ENCODE results near the gene RPS6KB2.

- TF ChIP-seq ELF4 (IDR thresholded peaks at IDR 0.05) (no peak), BHLHE40 (IDR thresholded peaks at IDR 0.05; ENCODE audit: borderline replicate concordance) (no peak), TARDBP (IDR thresholded peaks at IDR 0.05) (no peak), FOXM1 (IDR thresholded peaks at IDR 0.05; ENCODE audit: borderline replicate concordance) (no peak), FOXA1 (IDR thresholded peaks at IDR 0.05) (no peak), CTBP1 (IDR thresholded peaks at IDR 0.05; ENCODE audit: borderline replicate concordance) (no peak), SP1 (IDR thresholded peaks at IDR 0.05) (no peak)
These were observed 32.6 kb upstream of the RPS6KB2 start for GRCh38 chr11:67395555-67396258.
